Fibroblast of gingiva (primary cell): Measurements from ENCODE around the gene TPM4.

Source experiments
- DNase-seq: peaks from one replicate; pipeline ENCODE4 v3.0.0-alpha.2; 2011; ENCODE audit warnings: low read depth

TPM4 gene

DNA sequence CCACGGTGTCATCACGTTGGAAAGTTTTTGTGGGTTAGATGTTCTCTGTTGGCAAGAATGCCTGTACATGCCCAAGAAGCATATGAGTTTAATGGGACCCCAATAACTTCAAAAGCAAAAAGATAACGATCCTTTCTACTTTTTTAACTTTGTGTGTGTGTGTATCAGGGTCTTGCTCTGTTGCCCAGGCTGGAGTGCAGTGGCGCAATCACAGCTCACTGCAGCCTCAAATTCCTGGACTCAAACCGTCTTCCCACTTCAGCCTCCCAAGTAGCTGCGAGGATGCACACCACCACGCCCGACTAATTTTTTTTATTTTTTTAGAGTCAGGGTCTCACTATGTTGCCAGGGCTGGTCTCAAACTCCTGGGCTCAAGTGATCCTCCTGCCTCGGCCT is 34.3 kb upstream of the TPM4 start:
- no peak for DNase-seq

DNA sequence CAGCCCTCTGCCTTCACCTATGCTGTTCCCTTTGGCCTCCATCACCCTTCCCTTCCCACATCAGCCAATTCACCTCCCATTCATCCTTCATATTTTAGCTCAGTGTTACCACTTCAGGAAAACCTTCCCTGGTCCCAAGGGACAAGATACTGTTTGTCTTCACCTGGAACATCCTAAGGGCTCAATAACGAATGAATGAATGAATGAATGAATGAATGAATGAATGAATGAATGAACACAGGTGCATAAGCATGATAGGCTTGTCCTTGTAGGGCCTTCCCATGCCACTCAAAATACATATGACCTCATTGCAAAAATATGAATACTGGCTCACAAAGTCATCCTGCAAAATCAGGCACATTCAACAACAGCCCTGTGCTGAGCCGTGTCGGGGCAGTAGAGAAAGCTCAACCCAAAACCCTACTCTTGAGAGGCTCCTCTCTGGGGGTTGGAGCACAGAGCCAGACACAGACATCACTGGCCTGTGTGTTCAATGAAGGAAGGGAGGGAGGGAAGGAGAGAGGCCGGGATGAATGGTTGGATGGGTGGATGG is 33.7 kb upstream of the TPM4 start:
- no peak for DNase-seq

DNA sequence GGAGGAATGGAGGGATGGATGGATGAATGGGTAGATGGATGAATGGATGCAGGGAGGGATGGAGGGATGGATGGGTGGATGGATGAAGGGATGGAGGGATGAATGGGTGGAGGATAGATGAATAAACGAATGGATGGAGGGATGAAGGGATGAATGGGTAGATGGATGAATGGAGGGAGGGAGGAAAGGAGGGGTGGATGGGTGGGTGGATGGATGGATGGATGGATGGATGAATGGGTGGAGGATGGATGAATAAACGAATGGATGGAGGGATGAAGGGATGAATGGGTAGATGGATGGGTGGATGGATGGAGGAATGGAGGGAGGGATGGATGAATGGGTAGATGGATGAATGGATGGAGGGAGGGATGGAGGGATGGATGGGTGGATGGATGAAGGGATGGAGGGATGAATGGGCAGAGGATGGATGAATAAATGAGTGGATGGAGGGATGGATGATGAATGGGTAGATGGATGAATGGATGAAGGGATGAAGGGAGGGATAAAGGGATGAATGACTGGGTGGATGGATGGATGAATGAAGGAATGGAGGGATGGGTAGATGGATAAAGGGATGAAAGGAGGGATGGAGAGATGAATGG is 33.0 kb upstream of the TPM4 start:
- DNase-seq, result no peak

DNA sequence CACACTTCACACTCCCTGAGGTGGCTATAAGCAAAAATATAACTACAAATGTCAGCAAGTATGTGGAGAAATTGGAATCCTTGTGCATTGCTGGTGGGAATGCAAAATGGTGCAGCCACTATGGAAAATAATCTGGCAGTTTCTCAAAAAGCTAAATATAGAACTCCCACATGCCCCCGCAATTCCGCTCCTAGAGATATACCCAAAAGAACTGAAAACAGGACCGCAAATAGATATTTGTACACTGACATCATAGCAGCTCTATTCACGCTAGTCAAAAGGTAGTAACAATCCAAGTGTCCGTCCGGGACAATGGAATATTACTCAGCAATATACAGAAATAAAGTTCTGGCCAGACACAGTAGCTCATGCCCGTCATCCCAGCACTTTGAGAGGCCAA is 31.5 kb upstream of the TPM4 start:
- no peak for DNase-seq

DNA sequence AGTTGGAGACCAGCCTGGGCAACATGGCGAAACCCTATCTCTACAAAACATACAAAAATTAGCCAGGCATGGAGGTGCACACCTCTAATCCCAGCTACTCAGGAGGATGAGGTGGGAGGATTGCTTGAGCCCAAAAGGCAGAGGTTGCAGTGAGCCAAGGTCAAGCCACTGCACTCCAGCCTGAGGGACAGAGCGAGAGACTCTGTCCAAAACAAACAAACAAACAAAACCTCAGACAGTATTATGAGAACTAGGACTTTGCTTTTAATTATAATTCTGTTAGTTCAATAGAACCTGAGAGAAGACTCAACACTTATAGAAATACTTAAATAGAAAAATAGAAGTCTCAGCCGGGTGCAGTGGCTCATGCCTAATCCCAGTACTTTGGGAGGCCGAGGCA is 31.1 kb upstream of the TPM4 start:
- no peak for DNase-seq

DNA sequence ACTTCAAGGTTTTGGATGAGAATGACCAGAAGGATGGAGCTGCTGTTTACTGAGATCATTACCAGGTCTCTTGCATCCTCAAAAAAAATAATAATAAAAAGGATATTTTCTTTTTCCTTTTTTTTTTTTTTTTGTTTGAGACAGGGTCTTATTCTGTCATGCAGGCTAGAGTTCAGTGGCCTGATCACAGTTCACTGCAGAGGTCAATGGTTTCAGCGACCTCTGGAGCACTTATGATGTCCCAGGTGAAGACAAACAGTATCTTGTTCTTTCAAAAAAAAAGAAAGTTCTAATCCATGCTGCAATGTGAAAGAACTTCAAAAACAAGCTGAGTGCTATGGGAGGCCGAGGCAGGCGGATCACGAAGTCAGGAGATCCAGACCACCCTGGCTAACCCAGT is 30.4 kb upstream of the TPM4 start:
- no peak for DNase-seq

DNA sequence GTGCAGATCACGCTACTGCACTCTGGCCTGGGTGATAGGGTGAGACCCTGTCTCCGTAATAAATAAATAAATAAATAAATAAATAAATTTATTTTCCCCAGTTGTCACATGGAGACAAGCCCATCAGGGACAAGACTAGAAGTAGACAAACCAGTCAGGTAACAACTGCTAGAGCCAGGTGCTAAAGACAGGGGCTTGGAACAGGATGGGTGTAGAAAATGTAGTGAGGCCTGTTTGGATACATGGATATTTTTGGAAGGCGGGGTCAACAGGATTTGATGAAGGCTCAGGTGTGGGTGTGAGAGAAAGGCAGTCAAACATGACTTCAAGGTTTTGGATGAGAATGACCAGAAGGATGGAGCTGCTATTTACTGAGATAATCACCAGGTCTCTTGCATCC is 27.7 kb upstream of the TPM4 start:
- no peak for DNase-seq

DNA sequence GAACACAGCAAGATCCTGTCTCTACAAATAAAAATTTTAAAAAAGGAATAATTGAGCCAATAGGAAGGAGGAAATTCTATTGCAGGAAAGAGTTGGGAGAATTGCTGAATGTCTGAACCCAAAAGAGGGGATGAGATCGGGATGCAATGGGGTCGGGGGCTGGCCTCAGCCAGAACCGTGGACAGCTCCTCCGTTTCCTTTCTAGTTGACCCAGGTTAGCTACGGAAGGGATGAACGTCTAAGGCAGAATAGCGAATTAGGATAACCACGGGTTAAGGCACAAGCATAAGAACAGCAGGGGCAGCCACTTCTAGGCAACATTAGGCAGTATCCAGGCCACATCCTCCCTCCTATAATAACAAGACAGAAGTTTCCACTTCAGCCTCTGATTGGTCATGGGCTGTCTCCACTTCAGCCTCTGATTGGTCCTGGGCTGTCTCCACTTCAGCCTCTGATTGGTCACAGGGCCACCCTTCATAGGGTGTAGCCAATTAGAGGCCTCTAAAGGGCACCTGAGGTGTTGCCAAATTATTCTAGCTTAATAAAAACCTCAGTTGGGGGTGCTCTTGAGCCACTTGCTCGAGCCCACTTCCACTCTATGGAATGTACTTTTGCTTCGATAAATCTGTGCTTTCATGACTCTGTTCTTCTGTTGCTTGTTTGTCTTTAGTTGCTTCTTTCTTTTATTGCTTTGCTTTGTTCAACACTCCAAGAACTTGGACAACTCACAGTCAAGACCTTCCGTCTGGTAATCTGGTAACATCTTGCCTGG is 24.9 kb upstream of the TPM4 start:
- no peak for DNase-seq

DNA sequence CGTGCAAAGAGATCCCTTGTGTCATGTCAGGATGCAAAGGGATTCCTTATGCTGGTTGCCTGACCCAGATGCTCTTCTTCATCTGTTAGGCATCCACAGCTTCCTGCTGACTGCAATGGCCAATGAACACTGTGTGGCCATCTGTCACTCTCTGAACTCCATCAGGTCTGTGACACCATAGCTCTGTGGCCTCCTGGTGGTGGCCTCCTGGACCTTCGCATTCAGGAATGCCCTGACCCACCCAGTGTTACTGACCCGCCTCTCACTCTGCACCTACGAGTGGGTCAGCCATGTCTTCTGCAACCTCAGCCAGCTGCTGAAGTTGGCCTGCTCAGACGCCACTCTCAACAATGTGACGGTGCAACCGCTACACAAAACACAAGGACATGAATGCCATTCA is 23.9 kb upstream of the TPM4 start:
- DNase-seq, result no peak

DNA sequence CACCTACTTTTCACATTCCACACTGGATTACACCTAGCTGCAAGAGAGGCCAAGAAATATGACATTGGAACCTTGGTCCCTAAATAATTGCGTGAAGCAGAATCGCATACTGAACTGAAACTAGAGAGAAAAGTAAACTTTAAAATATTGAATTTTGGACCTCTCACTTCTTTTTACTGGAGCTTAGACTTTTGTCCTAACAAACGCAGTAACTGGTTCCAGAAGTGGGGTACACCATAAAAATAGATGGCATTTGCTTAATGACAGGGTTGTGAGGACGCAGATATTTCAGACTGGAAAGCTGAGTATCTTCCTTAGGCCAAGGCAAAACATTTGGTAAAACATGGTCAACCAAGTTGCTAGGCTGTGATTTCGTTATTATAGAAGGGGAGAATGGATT is 19.2 kb upstream of the TPM4 start:
- no peak for DNase-seq

DNA sequence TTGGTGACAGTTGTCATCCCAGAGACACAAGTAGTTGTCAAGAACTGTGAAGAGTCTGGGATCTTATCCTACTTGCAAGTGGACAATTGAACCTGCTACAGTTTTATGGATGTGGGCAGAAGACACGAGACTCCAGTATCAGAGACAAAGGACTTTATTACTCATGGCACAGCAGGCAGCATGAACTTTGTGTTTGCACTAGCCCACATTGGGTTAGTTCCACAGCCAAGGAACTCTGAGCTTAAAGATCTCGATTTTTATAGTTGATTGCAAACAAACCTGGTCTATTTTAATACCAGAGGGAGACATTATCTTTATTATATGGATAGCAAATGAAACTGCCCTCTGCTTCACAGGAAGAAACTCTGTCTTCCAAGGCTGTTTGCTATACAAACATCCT is 16.0 kb upstream of the TPM4 start:
- DNase-seq, result no peak

DNA sequence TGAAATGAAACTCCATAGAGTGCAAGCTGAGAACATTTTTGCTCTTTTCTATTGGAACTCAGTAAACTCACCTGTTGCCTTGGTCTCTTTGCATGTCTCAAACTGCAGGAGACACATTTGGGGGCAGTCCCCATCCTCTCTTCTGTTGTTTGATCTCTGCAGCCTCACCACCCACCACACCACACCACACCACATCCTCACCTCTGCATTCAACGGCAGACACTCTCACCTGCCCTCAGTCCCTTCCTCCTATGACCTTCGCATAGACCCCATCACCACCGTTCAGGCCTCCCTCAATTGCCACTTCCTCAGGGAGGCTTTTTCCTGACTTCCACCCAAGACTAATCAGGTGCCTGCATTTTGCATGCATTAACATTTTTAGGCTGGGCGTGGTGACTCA is 14.4 kb upstream of the TPM4 start:
- no peak for DNase-seq

DNA sequence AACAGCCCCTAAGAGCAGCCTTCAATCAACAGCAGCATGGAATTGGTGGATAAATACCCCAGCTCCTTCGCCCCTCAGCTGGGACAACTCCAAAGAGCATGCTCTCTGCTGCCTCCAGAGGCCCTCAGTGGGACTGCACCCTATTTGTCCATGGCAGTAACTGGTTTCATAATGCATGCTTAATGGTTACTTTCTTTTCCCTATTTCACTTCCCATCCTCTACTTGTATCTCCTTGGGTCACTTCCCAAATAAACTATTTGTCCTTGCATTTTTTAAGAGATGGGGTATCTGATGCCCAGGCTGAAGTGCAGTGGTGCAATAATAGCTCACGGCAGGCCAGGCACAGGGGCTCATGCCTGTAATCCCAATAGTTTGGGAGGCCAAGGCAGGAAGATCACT is 13.5 kb upstream of the TPM4 start:
- no peak for DNase-seq

DNA sequence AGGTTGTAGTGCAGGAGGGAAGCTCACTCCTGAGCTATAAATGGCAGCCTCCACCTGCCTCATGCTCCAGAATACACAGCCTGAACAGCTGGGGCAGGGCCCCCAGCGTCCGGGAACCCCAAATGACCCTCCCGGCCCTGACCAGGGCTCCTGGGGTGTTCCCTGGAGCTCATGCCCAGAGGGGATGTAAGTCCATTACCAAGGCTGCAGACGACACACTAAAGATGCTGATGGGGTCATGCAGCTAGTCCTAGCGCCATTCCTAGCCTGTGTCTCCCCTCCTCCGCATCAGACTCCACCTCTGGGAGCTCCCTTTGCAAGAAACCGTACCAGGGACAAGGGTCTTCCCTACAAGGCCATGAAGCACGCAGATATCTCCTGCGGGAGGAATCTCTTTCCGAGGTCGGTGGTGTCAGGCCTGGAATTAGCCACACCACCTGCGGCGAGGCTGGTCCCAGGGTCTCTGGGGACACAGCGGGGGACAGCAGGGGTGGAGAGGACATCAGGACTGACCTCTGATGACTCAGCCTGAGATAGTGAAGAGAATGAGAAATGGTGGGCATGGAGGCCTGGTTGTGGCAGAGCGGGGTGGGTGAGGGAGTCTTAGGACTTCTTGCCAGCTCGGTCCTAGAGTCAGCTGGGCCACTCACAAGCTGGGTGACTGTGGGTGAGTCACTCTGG is 11.9 kb upstream of the TPM4 start:
- no peak for DNase-seq

DNA sequence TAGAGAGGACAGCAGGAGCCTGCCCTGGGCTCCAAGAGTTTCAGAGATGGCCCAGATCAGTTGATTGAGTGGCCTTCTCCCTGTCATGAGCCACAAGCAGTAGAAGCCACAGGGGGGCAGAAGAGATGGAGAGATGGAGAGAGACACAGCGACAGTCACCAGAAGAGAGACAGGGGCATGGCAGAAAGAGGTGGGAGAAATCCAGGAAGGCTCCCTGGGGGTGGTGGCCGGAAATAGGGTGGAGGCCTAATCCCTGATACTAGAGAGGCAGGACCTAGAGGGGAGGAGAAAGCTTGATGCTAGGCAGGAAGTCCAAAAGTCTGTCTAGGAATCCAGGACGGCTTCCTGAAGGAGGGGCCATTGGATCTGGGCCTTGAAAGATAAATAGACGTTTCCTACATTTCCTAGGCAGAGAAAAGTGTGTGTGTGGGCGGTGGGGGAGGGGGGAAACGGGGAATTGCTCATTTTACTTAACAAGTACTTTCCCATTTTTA is 9.6 kb upstream of the TPM4 start:
- DNase-seq, result no peak

DNA sequence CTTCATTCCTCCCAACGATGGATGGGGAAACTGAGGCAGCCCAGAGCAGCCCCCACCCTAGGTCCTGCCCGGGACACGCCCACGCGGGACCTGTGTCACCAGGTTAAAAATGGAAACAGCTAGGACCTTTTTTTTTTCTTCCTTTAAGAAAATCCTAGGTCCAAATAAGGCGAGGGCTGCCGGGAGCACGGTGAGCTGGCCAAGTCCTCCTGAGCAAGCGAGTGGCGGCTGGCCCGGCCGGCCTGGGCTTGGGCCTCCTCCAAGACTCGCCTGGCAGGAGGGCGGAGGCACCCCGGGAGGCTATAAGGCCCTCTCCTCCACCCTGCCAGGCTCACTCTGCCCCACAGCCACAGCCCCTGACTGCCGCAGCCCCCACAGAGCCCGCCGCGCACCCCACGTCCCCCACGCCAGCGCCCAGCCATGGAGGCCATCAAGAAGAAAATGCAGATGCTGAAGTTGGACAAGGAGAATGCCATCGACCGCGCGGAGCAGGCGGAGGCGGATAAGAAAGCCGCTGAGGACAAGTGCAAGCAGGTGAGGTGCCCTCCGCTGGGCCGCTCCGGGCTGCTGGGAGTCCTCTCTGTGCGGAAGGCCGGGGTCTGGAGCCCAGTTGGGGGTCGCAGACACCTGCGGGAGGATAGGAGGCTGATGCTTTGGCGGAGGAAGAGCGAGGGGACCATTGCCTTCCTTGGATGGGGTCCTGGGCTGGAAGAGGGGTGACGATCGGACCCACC is 8.9 kb upstream of the TPM4 start:
- DNase-seq, result peak; percentile 93

DNA sequence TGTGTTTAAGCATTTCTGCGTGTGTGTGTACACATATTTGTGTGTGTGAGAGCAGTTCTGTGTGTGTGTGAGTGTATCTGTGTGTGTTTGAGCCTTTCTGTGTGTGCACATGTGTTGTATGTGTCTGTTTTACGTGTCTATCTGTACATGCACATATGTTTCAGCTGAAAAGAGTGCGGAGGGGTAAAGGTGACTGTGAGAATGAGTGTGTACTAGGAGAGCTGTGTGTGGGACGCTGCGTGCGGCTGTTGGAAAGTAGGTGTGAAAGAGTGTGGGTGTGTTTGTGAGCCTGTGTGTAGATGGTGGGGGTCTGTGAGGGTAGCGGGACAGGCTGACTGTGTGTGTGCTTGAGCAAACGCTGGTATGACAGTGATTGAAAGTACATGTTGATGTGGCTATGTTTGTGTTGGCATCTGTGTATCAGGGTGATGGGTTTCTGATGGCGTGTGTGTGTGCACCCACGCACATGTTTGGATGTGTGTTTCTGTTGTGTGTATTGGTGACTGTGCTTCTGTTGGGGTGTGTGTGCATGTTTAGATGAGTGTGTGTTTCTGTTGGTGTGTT is 7.5 kb upstream of the TPM4 start:
- DNase-seq, result no peak

DNA sequence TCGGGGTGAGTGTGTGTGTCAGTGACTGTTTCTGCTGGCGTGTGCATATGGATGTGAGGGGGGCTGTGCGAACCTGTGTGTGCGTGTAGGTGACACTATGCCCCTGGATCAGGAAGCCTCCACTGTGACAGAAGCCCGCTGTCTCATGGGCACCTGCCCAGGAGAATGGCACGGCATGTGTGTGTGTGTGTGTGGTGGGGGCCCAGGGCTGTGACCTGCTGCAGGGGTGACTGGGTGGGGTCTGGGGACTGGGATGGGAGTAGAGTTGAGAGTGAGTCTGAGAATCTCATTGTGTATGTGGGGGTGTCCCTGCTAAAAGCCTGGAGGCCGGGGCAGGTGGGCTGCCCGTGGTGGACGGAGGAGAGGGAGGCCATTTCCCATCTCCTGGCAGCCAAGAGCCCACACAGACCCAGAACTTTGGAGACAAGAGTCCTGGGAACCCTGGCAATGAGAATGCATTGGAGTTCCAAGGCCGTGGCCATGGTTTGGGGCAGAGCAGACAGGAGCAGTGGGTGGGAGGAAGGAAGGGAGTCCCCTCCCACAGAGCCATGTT is 6.4 kb upstream of the TPM4 start:
- DNase-seq, result no peak

DNA sequence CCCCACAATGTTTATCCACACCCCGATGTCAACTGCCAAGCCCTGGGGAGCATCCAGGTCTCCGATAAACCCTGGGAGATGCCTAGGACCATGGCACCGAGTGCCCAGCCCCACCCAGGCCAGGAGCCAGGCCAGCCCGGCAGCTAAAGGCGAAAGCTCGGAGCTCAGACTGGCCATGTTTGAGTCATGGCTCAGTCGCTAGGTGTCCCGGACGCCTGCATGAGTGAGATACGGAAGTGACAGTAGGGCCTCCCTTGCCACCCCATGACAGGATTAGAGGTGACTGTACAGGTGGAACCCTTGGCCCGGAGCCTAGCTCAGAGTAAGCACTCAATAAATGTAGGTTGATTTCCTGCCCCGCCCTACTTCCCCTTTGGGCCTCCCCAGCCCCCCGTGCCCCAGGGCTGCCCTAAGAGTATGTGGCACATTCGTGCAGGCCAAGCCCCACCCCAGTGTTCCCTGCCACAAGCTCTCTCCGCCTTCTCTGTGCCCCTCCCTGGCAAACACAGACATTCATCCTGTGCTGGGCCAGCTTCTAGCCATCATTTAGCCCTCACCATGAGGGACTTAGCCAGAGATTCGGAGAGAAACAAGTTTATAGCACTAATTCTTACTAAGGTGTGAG is 5.8 kb upstream of the TPM4 start:
- DNase-seq, result no peak

DNA sequence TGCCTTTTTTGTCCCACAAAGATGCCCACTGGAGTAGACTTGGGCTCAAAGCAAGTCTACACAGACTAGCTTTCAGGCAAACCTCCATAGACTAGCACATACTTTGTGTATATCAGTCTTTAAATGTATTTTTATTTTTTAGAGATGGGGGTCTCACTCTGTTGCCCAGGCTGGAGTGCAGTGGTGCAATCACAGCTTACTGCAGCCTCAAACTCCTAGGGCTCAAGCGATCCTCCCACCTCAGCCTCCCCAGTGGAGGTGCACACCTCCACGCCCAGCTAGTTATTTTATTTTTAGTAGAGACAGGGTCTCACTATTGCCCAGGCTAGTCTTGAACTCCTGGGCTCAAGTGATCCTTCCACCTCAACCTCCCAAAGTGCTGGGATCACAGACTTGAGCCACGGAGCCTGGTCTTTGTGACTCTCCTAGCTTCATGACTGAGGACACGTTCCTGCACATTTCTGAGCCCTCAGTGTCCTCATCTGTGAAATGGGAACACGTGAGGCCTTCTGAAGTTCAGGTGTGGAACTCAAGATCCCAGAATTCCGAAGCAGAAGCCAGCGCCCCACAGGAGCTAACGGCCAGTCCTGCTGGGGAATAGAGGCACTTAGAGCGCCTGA is 5.1 kb upstream of the TPM4 start:
- DNase-seq, result no peak

DNA sequence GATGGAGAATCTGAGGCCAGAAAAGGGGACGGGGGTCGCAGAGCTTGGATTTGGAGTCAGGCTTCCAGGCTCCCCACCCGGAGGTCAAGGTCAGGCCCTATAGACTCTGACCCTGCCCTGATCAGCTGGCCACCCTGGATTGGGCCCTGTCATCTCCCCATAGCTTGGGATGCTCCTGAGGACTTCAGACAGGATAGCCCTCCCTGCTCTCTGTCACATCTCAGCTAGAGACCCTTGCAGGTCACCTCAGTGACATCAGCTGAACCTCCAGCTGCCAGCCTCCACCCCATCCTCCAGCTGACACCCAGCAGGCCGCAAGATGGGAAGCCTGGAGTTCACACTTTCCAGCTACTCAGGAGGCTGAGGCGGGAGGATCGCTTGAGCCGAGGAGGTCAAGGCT is 2.8 kb upstream of the TPM4 start:
- DNase-seq, result no peak
